ENCODE measurements around the gene ZMPSTE24. TPM values are rescaled to one million over a fixed set of nuclear protein-coding genes. Genes with fewer than 3 reads are reported as not detected.

The ZMPSTE24 gene
- total RNA-seq, 1 experiment from 2014 or later, result 39.6 TPM

GRCh38 chr1:40337443-40337842 lies 79.4 kb downstream of the ZMPSTE24 start:
- Histone ChIP-seq H4K20me1 (ENCODE audit: insufficient read depth) (no peaks in the 10 kb centered on the region), H3K9ac (ENCODE audit: low read length) (no peak overlapping the region), H3K4me3 (replicated peaks in 1 of 2; ENCODE audit: low read depth in 1 of 2, low read length in 2 of 2) (no peak overlapping the region), H2AFZ (ENCODE audit: low read depth, low read length, poor library complexity, severe bottlenecking) (no peak overlapping the region), H3K27ac (ENCODE audit: low read depth, low read length) (no peak overlapping the region), H3K4me2 (ENCODE audit: low read length) (no peak overlapping the region), H3K36me3 (ENCODE audit: control insufficient read depth in 1 of 2, insufficient read depth in 2 of 2, low read length in 2 of 2) (no peaks in the 10 kb centered on the region), H3K9me3 (ENCODE audit: control insufficient read depth in 1 of 2, insufficient read depth in 1 of 2, low read depth in 1 of 2, low read length in 2 of 2) (no peaks in the 10 kb centered on the region), H3K79me2 (ENCODE audit: insufficient read depth, low read length) (no peaks in the 10 kb centered on the region), H3K9me2 (ENCODE audit: insufficient read depth) (no peaks in the 10 kb centered on the region), H3K4me1 (ENCODE audit: control insufficient read depth in 1 of 2, insufficient read depth in 2 of 2, low read length in 2 of 2) (peaks cover 0 to 4% of the 10 kb centered on the region in 2 experiments; a peak in 1 of 4 replicates), H3K27me3 (ENCODE audit: insufficient read depth, low read length) (no peaks in the 10 kb centered on the region)
- POLR2A ChIA-PET, result interaction anchor here (0.6 kb wide), 1 partner anchor 36 kb away, joined by 3 read pairs; the partner anchor contains the start of gene SMAP2
- ATAC-seq (no peak), DNase-seq (ENCODE audit: low read depth, low spot score) (no peak)
- CTCF ChIA-PET, result interaction anchor here (1.1 to 6.7 kb wide), 13 partner anchors 10 to 278 kb away, joined by 3 to 82 read pairs (median 9); no protein-coding TSS in a partner anchor
- no peak for TF ChIP-seq ELF1 (IDR thresholded peaks at IDR 0.05; ENCODE audit: borderline replicate concordance, low read depth)
- no peak for TF ChIP-seq MAX (IDR thresholded peaks at IDR 0.05)
- TF ChIP-seq ATF3 (IDR thresholded peaks at IDR 0.05), result no peak
- no peak for TF ChIP-seq SIN3A (IDR thresholded peaks at IDR 0.05; ENCODE audit: low read depth)
- no peak for TF ChIP-seq ZBTB33 (IDR thresholded peaks at IDR 0.05; ENCODE audit: extremely low read depth, insufficient replicate concordance, low read length)
- TF ChIP-seq POLR2AphosphoS5 (IDR thresholded peaks at IDR 0.05; ENCODE audit: low read depth, low read length), result no peak
- TF ChIP-seq CTCF (IDR thresholded peaks at IDR 0.05 in 2 of 3, conservative IDR thresholded peaks at IDR 0.05 in 1 of 3; ENCODE audit: borderline replicate concordance in 1 of 3, insufficient read depth in 1 of 3, low read depth in 2 of 3, low read length in 2 of 3), result no peak
- TF ChIP-seq SP1 (IDR thresholded peaks at IDR 0.05; ENCODE audit: low read depth), result no peak
- TF ChIP-seq EZH2 (IDR thresholded peaks at IDR 0.05), result no peak
- TF ChIP-seq EZH2phosphoT487 (IDR thresholded peaks at IDR 0.05; ENCODE audit: borderline replicate concordance), result no peak
- TF ChIP-seq ZFX (IDR thresholded peaks at IDR 0.05), result no peak
- no peak for TF ChIP-seq SRF (IDR thresholded peaks at IDR 0.05; ENCODE audit: low read depth)
- no peak for TF ChIP-seq CBX3 (IDR thresholded peaks at IDR 0.05; ENCODE audit: low read depth)
- TF ChIP-seq ZNF274 (IDR thresholded peaks at IDR 0.05; ENCODE audit: low read depth, low read length), result no peak
- no peak for TF ChIP-seq CEBPB (IDR thresholded peaks at IDR 0.05; ENCODE audit: low read depth)
- no peak for TF ChIP-seq YY1 (IDR thresholded peaks at IDR 0.05; ENCODE audit: extremely low read depth, insufficient replicate concordance, low read depth, low read length)
- TF ChIP-seq JUND (IDR thresholded peaks at IDR 0.05), result no peak
- no peak for TF ChIP-seq REST (IDR thresholded peaks at IDR 0.05; ENCODE audit: low read depth)
- no peak for TF ChIP-seq TCF7L2 (IDR thresholded peaks at IDR 0.05; ENCODE audit: borderline replicate concordance, extremely low read depth, insufficient read depth, insufficient read length)
- TF ChIP-seq RAD21 (IDR thresholded peaks at IDR 0.05; ENCODE audit: low read depth), result no peak
- BruUV-seq (replicated peaks), result no TSS peak
- RAD21 ChIA-PET (ENCODE audit: low non-redundant PET in 1 of 2, low total read pairs in 2 of 2, uncharacterized antibody in 2 of 2, unreplicated experiment in 2 of 2), result interaction anchor here (1.0 to 2.4 kb wide), 4 partner anchors 194 to 418 kb away, joined by 3 to 15 read pairs (median 10); no protein-coding TSS in a partner anchor
- intact Hi-C loops (cut with micrococcal nuclease), result loop anchor here (5.0 to 10.0 kb wide), 2 partner anchors 65 to 523 kb away; no protein-coding TSS in a partner anchor
